ENCODE data around the gene SCN3B.
"Not testable (repeated sequence)": the region's sequence is repeated elsewhere in the genome, so short reads cannot be mapped to it uniquely, and the experiment has no call there.

SCN3B gene

DNA sequence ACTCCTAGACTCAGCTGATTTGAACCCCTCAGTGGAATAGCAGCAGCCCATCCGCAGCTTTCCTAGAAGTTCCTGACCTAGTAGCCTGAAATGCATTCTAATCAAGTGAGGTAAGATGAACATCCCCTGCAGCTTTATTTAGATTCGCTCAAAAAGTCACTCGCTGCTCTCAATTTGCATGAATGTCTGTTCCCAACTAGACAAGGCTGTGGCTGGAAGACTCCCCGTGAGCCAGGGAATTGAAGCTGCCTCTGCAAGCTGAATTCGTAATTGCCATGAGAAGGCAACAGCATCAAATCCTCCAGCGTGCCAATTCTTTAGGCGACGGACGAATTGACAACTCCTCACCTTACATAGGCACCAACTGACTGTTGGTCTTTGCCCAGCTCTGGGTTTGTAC is 17.1 kb upstream of the SCN3B start:
- H3K9me3 ChIP-seq (ENCODE audit: low read length) = no peaks in the 10 kb centered on the region
- no peaks in the 10 kb centered on the region for H3K27me3 ChIP-seq (ENCODE audit: insufficient read depth, low read length)
- H3F3A ChIP-seq (ENCODE audit: insufficient read depth, low read length) = no peaks in the 10 kb centered on the region
- TF ChIP-seq, protein P1, sequence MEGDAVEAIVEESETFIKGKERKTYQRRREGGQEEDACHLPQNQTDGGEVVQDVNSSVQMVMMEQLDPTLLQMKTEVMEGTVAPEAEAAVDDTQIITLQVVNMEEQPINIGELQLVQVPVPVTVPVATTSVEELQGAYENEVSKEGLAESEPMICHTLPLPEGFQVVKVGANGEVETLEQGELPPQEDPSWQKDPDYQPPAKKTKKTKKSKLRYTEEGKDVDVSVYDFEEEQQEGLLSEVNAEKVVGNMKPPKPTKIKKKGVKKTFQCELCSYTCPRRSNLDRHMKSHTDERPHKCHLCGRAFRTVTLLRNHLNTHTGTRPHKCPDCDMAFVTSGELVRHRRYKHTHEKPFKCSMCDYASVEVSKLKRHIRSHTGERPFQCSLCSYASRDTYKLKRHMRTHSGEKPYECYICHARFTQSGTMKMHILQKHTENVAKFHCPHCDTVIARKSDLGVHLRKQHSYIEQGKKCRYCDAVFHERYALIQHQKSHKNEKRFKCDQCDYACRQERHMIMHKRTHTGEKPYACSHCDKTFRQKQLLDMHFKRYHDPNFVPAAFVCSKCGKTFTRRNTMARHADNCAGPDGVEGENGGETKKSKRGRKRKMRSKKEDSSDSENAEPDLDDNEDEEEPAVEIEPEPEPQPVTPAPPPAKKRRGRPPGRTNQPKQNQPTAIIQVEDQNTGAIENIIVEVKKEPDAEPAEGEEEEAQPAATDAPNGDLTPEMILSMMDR (IDR thresholded peaks at IDR 0.05; ENCODE audit: low read length) = no peak
- TF ChIP-seq EZH2 (IDR thresholded peaks at IDR 0.05; ENCODE audit: borderline replicate concordance, low read length) = no peak
- H3K4me3 ChIP-seq (ENCODE audit: low read depth, low read length, poor library complexity, severe bottlenecking) = no peak overlapping the region
- no peaks in the 10 kb centered on the region for H3K9me2 ChIP-seq (ENCODE audit: low read depth, low read length)
- no peaks in the 10 kb centered on the region for H3K36me3 ChIP-seq (ENCODE audit: insufficient read depth, low read length)
- no peak overlapping the region for H3K4me2 ChIP-seq (ENCODE audit: low read length)
- H3K9ac ChIP-seq (ENCODE audit: low read length) = no peak overlapping the region
- no peaks in the 10 kb centered on the region for H3K79me2 ChIP-seq (ENCODE audit: insufficient read depth, low read length)
- H3K4me1 ChIP-seq (ENCODE audit: insufficient read depth, low read length, severe bottlenecking) = no peaks in the 10 kb centered on the region
- no peak overlapping the region for H2AFZ ChIP-seq (ENCODE audit: low read length)
- H3K27ac ChIP-seq (ENCODE audit: low read depth, low read length, poor library complexity, severe bottlenecking) = no peak overlapping the region
- no peaks in the 10 kb centered on the region for H4K20me1 ChIP-seq (ENCODE audit: insufficient read depth, low read length)

DNA sequence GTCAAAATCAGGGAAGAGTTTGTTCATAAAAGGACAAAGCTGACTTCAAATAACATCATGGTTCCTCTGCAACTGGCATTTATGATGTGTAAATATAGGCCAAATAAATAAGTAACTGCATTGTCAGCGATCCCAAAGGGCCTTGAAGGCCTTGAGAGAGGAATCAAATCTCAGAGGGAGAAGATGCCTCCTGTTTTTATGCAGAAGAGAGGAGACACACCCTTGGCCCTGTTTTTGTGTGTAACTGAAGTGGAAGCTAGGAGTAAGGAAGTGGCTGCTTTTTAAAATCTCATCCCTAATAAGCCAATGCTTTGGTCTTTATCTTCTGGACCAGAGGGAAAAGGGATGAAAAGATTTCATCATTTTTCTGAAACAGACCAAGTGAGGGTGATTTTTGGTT is 15.7 kb upstream of the SCN3B start:
- H3K4me3 ChIP-seq (ENCODE audit: low read depth, low read length, poor library complexity, severe bottlenecking) = no peak overlapping the region
- TF ChIP-seq, protein P1 (IDR thresholded peaks at IDR 0.05; ENCODE audit: low read length) = no peak
- no peak for TF ChIP-seq EZH2 (IDR thresholded peaks at IDR 0.05; ENCODE audit: borderline replicate concordance, low read length)

DNA sequence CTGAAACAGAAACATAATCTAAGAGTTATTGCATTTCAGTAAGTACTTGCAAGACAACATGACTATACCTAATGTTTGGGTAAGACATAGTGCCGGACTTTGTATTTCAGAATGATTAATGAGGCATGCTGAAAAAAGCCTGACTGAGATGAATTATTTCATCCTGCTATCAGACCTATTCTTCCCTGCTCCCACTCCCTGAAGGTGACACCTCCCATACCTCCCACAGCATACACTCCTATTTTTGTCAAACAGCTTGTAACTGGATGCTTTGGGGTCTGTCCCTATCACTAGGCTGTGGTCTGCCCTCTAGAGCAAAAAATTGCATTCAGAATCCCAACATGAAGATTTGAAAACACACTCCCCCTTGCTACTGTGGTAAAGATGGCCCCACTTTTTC is 10.9 kb upstream of the SCN3B start:
- Histone ChIP-seq H3F3A (ENCODE audit: insufficient read depth, low read length) (no peaks in the 10 kb centered on the region), H3K9me2 (ENCODE audit: low read depth, low read length) (no peaks in the 10 kb centered on the region), H3K4me2 (ENCODE audit: low read length) (no peak overlapping the region), H3K4me1 (ENCODE audit: insufficient read depth, low read length, severe bottlenecking) (no peaks in the 10 kb centered on the region), H3K9me3 (ENCODE audit: low read length) (no peaks in the 10 kb centered on the region), H3K27me3 (ENCODE audit: insufficient read depth, low read length) (no peaks in the 10 kb centered on the region), H4K20me1 (ENCODE audit: insufficient read depth, low read length) (no peaks in the 10 kb centered on the region), H3K79me2 (ENCODE audit: insufficient read depth, low read length) (no peaks in the 10 kb centered on the region), H3K4me3 (ENCODE audit: low read depth, low read length, poor library complexity, severe bottlenecking) (no peak overlapping the region), H3K27ac (ENCODE audit: low read depth, low read length, poor library complexity, severe bottlenecking) (no peak overlapping the region), H3K9ac (ENCODE audit: low read length) (no peak overlapping the region), H3K36me3 (ENCODE audit: insufficient read depth, low read length) (no peaks in the 10 kb centered on the region), H2AFZ (ENCODE audit: low read length) (no peak overlapping the region)
- TF ChIP-seq, protein P1 (IDR thresholded peaks at IDR 0.05; ENCODE audit: low read length) = no peak
- TF ChIP-seq EZH2 (IDR thresholded peaks at IDR 0.05; ENCODE audit: borderline replicate concordance, low read length) = no peak

More for the DNA sequence above, 15.7 kb upstream of the SCN3B start:
- Histone ChIP-seq H3K9ac (ENCODE audit: low read length) (no peak overlapping the region), H3K27ac (ENCODE audit: low read depth, low read length, poor library complexity, severe bottlenecking) (no peak overlapping the region), H3K4me1 (ENCODE audit: insufficient read depth, low read length, severe bottlenecking) (no peaks in the 10 kb centered on the region), H3K79me2 (ENCODE audit: insufficient read depth, low read length) (no peaks in the 10 kb centered on the region), H2AFZ (ENCODE audit: low read length) (no peak overlapping the region), H3K27me3 (ENCODE audit: insufficient read depth, low read length) (no peaks in the 10 kb centered on the region), H3K4me2 (ENCODE audit: low read length) (no peak overlapping the region), H3K9me2 (ENCODE audit: low read depth, low read length) (no peaks in the 10 kb centered on the region), H3K36me3 (ENCODE audit: insufficient read depth, low read length) (no peaks in the 10 kb centered on the region), H3F3A (ENCODE audit: insufficient read depth, low read length) (no peaks in the 10 kb centered on the region), H4K20me1 (ENCODE audit: insufficient read depth, low read length) (no peaks in the 10 kb centered on the region), H3K9me3 (ENCODE audit: low read length) (no peaks in the 10 kb centered on the region)

DNA sequence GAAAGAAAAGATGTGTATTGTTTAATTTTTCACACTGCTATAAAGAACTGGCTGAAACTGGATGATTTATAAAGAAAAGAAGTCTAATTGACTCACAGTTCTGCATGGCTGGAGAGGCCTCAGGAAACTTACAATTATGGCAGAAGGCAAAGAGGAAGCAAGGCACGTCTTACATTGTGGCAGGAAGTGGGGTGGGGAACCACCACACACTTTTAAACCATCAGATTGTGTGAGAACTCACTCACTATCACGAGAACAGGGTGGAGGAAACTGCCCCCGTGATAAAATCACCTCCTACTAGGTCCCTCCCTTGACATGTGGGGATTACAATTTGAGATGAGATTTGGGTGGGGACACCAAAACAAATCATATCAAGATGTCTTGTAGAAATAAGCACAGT is 5.5 kb upstream of the SCN3B start:
- H3K27ac ChIP-seq (ENCODE audit: low read depth, low read length, poor library complexity, severe bottlenecking); H3K4me1 ChIP-seq (ENCODE audit: insufficient read depth, low read length, severe bottlenecking); H3F3A ChIP-seq (ENCODE audit: insufficient read depth, low read length): not testable (repeated sequence)

More for the DNA sequence above, 5.5 kb upstream of the SCN3B start:
- not testable (repeated sequence) for H3K36me3 ChIP-seq (ENCODE audit: insufficient read depth, low read length); H4K20me1 ChIP-seq (ENCODE audit: insufficient read depth, low read length); H3K4me3 ChIP-seq (ENCODE audit: low read depth, low read length, poor library complexity, severe bottlenecking); H3K4me2 ChIP-seq (ENCODE audit: low read length); H3K9ac ChIP-seq (ENCODE audit: low read length); H3K9me2 ChIP-seq (ENCODE audit: low read depth, low read length); H3K27me3 ChIP-seq (ENCODE audit: insufficient read depth, low read length); H3K79me2 ChIP-seq (ENCODE audit: insufficient read depth, low read length); H2AFZ ChIP-seq (ENCODE audit: low read length); H3K9me3 ChIP-seq (ENCODE audit: low read length)

Measured in OCI-LY1 (cell line).